Neural cell (in vitro differentiated cells): Measurements from ENCODE around the gene CDK1.

ENCODE experiments used
- CTCF ChIP-seq: fragments of 450-650 bp; IDR thresholded peaks from 2 replicates; pipeline ENCODE4 v1.5.1; 2014; ENCODE audit warnings: antibody characterized with exemption, mild to moderate bottlenecking, moderate library complexity; ENCODE audit not compliant: poor library complexity, severe bottlenecking
- SMC3 ChIP-seq: fragments of 450-650 bp; conservative IDR thresholded peaks from 2 replicates; pipeline ENCODE4 v1.6.1; 2014; ENCODE audit warnings: antibody characterized with exemption, mild to moderate bottlenecking, moderate library complexity; ENCODE audit not compliant: poor library complexity

GRCh38 chr10:60733517-60733822 lies 44.8 kb upstream of the CDK1 start:
- TF ChIP-seq SMC3: peak; percentile 1
- TF ChIP-seq CTCF: no peak
